Activated CD8-positive, alpha-beta memory T cell treated with anti-CD3 and anti-CD28 coated beads for 24 hours (primary cell): ENCODE data around the gene RPS15.
A peak's percentile ranks its signal among the peaks of the same experiment; 100 is the strongest.

ENCODE experiments used
- DNase-seq: peaks from one replicate; pipeline ENCODE4 v3.0.0-alpha.2; 2020

Gene RPS15

DNA sequence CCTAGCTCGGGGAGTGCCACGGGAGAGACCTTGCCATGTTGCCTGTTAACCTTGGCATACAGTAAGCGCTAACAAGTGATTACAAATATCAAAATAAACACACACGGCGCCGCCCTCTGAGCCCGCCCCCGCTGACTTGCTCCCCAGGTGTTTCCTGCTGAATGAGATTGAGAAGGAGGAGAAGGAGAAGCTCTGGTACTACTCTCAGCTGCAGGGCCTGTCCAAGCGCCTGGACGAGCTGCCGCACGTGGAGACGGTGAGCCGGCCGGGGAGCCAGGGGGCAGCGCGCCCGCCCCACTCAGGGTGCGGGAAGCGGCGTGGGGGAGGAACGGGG is 16.8 kb downstream of the RPS15 start:
- no peak for DNase-seq

DNA sequence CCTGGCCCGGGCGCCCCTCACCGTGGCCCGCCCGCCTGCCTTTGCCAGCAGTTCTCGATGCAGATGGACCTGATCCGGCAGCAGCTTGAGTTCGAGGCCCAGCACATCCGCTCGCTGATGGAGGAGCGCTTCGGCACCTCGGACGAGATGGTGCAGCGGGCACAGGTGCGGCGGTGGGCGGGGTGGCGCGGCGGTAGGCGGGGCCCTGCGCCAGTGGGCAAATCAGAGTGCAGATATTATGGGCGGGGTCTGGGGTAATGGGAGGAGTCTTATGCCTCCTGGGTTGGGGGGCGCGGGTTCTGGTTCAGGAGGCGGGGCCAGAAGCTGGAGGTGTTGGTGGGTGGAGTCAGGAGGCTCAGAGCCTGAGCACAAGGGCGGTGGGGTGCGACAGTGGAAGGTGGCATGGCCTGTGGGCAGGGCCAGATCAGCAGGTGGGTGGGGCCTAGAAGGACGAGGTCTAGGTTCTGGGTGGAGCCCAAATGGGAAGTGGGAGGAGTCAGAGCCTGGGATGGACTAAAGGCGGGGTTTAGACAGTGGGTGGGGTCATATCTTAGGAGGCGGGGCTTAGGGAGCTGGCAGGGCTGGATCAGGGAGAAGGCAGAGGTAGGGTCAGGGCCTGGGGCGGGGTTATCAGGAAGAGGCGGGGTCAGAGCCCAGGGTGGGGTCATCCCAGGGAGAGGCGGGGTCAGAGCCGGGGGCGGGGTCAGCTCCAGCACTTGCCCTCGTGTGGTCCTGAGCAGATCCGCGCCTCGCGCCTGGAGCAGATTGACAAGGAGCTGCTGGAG is 17.3 kb downstream of the RPS15 start:
- no peak for DNase-seq

DNA sequence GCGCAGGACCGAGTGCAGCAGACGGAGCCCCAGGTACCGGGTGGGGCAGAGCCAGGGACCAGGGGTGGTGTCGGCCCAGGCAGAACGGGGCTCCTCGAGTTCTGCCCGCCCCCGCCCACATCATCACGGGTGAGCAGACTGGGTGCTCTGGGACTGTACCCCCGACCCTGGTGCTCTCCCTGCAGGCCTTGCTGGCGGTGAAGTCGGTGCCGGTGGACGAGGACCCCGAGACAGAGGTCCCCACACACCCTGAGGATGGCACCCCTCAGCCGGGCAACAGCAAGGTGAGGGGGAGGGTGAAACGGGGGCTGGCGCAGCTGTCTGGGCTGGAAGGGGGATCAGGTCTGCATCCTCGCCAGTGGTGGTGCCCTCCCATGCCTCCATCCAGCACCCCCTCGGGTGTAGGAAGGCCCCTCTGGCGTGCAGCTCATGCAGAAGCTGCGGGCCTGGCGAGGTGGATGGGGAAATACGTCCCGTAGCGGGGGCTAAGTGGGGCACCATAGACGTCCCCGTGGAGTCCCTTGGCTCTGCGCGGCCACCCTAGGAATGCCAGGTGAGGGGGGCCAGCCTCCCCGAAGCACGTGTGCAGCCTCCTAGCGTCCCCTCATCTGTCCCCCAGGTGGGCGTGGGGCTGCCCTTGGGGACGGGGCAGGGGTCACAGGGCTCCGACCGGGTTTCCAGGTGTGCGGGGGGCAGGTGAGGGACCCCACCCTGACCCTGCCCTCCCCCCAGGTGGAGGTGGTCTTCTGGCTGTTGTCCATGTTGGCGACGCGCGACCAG is 18.1 kb downstream of the RPS15 start:
- no peak for DNase-seq

GRCh38 chr19:1457031-1457739 is 19.0 kb downstream of the RPS15 start:
- no peak for DNase-seq

GRCh38 chr19:1457892-1458291 is 19.7 kb downstream of the RPS15 start:
- no peak for DNase-seq

- no peak for DNase-seq
These were observed 21.3 kb downstream of the RPS15 start for GRCh38 chr19:1459479-1459878.

DNA sequence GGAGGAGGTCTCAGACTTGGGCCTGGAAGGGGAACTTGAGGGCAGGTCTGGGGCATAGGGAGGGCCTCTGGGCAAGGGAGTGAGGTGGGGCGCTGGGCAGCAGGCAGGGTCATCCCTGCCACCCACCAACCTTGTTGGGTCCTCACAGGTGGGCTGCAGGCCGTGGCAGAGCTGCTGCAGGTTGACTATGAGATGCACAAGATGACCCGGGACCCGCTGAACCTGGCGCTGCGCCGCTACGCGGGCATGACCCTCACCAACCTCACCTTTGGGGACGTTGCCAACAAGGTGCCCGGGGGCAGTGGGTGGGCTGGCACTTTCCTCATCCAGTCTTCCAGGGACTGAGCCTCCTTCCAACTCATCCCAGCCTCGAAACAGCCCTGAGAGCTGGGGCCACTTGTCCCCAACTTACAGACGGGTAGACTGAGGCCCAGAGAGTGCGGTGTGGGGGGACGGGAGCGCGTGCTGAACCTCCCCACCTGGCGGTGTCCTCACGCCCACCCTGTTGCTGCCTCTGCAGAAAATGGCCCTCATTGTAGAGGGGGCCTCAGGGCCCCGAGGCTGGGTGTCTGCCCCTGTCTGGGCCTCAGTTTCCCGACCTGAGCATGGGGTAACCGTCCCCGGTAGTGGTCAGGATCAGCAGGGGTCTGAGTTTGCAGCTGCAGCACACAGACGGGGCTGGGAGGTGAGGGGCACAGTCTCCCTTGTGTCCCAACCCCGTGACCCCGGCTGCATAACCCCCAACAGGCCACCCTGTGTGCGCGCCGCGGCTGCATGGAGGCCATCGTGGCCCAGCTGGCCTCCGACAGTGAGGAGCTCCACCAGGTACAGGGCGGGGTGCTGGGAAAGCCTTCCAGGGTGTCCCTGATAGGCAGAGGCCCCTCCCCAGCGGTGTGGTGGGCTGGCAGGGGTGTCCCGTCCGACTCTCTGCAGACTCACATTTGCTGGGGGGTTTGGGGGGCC is 22.1 kb downstream of the RPS15 start:
- DNase-seq: no peak

DNA sequence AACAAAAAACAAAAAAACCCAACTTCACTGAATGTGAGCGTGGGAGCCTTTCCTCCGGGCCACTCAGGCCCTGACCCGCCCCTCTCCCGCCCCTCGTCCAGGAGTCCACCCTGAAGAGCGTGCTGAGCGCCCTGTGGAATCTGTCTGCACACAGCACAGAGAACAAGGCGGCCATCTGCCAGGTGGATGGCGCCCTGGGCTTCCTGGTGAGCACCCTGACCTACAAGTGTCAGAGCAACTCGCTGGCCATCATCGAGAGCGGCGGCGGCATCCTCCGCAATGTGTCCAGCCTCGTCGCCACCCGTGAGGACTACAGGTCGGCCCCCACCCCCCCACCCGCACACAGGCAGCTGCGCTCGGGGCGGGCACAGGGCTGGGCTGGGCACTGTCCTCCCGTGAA is 23.7 kb downstream of the RPS15 start:
- no peak for DNase-seq

GRCh38 chr19:1465191-1466016 is 27.2 kb downstream of the RPS15 start:
- DNase-seq: no peak

DNA sequence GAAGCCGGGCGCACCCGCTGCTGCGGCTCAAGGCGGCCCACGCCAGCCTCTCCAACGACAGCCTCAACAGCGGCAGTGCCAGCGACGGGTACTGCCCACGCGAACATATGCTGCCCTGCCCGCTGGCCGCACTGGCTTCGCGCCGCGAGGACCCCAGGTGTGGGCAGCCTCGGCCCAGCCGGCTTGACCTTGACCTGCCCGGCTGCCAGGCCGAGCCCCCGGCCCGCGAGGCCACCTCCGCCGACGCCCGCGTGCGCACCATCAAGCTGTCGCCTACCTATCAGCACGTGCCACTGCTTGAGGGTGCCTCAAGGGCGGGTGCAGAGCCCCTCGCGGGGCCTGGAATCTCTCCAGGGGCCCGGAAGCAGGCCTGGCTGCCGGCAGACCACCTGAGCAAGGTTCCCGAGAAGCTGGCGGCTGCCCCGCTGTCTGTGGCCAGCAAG is 27.8 kb downstream of the RPS15 start:
- no peak for DNase-seq

DNA sequence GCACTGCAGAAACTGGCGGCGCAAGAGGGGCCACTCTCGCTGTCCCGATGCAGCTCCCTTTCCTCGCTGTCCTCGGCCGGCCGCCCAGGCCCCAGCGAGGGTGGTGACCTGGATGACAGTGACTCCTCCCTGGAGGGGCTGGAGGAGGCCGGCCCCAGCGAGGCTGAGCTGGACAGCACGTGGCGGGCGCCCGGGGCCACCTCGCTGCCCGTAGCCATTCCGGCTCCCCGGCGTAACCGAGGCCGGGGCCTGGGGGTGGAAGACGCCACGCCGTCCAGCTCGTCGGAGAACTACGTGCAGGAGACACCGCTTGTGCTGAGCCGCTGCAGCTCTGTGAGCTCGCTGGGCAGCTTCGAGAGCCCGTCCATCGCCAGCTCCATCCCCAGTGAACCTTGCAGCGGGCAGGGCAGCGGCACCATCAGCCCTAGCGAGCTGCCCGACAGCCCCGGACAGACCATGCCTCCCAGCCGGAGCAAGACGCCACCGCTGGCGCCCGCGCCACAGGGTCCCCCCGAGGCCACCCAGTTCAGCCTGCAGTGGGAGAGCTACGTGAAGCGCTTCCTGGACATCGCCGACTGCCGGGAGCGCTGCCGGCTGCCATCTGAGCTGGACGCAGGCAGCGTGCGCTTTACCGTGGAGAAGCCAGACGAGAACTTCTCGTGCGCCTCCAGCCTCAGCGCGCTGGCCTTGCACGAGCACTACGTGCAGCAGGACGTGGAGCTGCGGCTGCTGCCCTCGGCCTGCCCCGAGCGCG is 28.4 kb downstream of the RPS15 start:
- DNase-seq: no peak

- DNase-seq: no peak
These were observed 29.0 kb downstream of the RPS15 start for GRCh38 chr19:1467215-1467489.

DNA sequence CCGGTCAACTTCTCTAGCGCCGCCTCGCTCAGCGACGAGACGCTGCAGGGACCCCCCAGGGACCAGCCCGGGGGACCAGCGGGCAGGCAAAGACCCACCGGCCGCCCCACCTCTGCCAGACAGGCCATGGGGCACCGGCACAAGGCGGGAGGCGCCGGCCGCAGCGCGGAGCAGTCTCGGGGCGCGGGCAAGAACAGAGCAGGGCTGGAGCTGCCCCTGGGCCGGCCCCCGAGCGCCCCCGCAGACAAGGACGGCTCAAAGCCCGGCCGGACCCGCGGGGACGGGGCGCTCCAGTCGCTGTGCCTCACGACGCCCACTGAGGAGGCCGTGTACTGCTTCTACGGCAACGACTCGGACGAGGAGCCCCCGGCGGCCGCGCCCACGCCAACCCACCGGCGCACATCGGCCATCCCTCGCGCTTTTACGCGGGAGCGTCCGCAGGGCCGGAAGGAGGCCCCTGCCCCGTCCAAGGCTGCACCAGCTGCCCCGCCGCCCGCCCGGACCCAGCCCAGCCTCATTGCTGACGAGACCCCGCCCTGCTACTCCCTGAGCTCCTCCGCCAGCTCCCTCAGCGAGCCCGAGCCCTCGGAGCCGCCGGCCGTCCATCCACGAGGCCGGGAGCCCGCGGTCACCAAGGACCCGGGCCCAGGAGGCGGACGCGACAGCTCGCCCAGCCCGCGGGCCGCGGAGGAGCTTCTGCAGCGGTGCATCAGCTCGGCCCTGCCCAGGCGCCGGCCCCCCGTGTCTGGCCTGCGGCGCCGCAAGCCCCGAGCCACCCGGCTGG is 29.5 kb downstream of the RPS15 start:
- DNase-seq: no peak

- DNase-seq: no peak
These were observed 30.2 kb downstream of the RPS15 start for GRCh38 chr19:1468274-1468820.

DNA sequence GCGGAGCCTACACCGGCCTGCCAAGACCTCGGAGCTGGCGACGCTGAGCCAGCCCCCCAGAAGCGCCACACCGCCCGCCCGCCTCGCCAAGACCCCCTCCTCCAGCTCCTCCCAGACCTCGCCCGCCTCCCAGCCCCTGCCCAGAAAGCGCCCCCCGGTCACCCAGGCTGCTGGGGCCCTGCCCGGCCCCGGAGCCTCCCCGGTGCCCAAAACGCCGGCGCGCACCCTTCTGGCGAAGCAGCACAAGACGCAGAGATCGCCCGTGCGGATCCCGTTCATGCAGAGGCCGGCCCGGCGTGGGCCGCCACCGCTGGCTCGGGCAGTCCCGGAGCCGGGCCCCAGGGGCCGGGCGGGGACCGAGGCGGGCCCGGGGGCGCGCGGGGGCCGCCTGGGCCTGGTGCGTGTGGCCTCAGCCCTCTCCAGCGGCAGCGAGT is 30.6 kb downstream of the RPS15 start:
- DNase-seq: peak; percentile 80

GRCh38 chr19:1469255-1470054 is 31.3 kb downstream of the RPS15 start:
- DNase-seq: no peak

- no peak for DNase-seq
These were observed 31.8 kb downstream of the RPS15 start for GRCh38 chr19:1470055-1470304.

DNA sequence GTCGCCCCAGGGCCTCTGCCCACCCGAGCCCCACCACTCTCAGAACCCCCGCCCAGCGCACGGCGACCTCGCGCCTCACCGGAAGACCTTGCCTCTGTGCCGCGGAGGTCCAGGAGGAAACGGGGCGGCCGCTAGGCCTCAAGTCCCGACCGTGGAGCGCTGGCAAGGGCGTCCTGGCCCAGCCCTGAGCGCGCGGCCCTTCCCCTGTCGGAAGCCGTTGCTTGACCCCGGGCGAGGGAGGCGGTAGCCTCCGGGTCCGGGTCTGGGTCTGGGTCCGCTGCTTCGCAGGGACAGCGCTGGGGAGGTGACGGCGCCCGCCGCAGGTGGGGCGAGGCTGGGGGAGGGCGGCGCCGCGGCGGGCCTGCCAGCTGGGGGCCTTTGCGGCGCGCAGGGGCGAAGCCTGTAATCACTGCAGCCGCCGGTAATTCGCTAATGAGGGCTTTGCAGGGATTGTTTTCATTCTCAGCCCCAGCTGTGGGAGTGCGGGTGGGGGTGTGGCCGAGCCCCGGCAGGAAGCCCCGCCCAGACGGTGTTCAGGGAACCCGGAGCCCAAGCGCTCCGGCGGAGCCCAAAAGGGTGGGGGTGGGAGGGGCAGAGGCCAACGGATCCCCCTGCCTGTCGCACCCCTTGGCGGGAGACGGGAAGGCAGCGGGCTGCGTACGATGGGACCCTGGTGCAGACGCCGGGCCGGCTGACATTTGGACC is 32.3 kb downstream of the RPS15 start:
- DNase-seq: peak; percentile 86

DNA sequence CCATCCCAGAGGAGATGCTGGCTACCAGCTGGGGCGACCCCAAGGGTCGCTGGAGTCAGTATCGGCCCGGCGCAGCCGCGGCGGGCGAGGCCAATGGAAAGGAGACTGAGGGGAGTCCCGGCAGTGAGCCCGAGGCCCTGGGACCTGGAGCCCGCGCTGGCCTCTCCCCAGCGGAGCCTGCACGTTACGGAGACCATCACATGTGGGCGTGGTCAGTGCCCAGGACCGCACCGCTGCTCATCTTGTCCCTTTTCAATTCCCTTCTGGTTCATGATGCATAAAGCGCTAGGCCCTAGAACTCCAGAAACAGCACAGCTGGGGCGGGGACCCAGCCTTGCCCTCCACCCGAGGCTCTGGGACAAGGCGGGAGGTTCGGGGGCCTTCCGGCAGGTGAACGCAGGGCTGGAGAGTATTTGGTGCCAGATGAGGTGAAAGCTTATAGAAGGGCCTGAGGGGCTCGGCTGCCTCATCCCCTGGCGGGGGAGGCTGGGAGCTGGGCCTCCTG is 32.9 kb downstream of the RPS15 start:
- no peak for DNase-seq
